ENCODE measurements around the gene PJA1.

PJA1 gene

GRCh38 chrX:69163936-69164741 lies 1.1 kb downstream of the PJA1 start:
- no peak for DNase-seq (ENCODE audit: low spot score)

DNA sequence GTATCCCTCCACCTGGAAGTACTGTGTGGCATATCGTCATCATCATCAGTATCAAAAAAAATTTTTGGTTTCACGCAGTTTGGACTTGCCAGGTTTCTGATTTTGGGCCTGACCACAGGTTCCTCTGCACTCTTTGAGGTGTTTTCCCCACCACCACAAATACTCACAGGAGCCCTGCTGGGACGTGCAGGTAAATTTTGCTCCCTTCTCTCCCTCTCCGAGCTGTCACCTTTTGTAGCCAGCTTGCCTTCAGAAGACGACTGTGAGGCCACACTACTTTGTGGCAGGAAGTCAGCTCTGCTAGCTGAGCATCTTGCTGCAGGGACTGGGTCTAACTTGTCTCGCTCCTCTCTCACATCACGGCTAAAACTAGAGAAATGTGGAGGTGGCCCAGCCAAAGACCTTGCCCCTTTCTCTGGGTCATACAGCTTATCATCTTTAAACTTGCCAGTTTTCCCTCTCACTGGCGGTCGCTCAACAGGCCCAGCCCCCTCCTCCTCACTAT lies 2.8 kb downstream of the PJA1 start:
- no peak for DNase-seq (ENCODE audit: low spot score)

DNA sequence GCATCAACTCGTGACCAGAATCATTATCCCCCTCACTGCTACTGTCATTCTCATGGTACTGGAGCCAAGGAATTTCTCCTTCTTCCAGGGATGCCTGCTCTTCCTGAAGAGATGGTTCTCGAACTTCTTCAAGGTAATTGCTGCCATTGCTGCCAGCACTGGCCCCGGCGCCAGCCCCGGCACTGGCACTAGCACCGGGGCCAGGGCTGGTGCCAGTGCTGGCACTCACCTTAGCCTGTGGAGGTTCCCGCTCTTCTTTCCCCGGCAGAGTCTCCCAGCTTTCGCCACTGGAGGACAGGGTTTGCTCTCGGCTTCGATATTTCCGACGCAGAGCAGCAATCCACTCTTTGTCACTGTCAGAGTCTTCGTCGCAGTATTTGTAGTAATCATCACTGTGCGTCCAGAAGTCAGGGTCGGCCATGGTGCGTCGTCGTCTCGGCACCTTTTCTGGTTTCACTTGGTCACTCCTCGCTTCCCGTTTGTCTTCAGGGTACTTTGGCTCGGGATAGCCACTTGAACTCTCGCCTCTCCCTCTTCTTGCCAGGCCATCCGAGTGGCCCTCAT lies 3.4 kb downstream of the PJA1 start:
- no peak for DNase-seq (ENCODE audit: low spot score)

- DNase-seq (ENCODE audit: low spot score), result no peak
Measured at GRCh38 chrX:69161371-69161770, 3.9 kb downstream of the PJA1 start.

- DNase-seq (ENCODE audit: low spot score), result no peak
Measured at GRCh38 chrX:69158166-69158980, 6.9 kb downstream of the PJA1 start.

- DNase-seq (ENCODE audit: low spot score), result peak; percentile 19
Measured at GRCh38 chrX:69156638-69157037, 8.6 kb downstream of the PJA1 start.

- DNase-seq (ENCODE audit: low spot score), result peak; percentile 37
Measured at GRCh38 chrX:69155786-69156520, 9.3 kb downstream of the PJA1 start.

DNA sequence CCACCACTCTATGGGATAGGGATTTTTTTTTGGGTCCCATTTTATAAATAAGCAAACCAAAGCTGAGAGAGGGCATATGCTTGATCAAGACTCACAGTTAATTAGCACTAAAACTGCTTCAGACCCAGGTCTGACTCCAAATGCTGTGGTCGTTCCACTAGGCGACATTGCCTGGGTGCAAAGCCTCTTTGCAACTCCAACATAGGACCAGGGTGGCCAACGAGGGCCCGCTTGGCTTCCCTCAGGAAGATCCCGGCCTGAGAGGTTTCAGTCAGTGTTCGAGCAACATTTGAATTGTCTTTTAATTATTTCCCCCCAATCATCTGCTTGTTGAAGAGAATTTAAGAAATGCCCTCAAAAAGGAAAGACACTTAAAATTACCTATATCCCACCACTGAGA lies 11.2 kb downstream of the PJA1 start:
- no peak for DNase-seq (ENCODE audit: low spot score)

DNA sequence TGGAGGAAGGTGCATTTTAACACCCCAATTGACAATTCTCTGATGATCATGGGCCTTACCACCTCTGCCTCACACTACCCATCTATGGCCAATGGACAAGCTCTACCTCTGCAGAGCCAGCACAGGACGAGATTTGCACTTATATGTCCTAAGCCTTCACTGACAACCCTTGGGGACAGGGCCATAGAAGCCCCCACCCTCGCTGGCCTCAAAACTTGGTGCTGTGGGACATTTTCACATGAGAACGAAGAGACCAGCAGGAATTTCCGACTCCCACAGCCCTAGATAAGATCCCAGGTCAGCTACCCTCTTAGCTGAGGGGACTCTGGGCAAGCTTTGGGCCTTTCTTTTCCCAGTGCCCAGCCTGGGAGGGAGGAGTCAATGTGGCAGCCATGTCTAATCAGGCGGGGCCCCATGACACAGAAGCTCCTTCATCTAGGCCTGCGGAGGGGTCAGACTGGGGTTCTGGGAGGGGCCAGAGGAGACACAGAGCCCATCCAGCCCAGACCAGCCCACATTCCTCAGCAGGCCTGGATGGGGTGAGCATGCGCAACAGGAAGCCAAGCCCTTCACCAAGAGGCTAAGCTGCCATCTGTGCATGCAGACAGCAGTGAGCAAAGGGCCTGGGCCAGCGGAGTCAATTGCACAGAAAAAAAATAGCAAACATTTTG lies 12.1 kb downstream of the PJA1 start:
- peak; percentile 83 for DNase-seq (ENCODE audit: low spot score)

GRCh38 chrX:69152417-69152841 lies 12.8 kb downstream of the PJA1 start:
- DNase-seq (ENCODE audit: low spot score), result no peak

DNA sequence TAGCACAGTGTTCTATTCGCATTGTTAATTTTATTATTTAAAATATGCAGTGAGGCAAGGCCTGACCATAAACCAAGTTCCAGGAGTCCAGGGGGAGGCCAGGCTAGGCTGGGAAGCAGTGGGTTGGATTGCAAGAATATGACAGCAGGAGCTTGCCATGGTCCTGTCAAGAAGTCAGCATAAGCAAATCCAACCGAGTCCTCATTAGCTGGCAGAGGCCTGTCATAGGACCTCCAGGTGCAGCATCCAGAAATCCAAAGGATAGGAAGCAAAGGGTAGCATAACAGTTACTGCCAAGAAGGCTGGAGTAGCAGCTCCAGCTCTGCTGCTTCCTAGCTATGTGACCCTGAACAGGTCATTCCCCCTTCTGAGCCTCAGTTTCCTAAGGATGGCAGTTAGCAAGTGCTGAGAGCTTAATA lies 13.4 kb downstream of the PJA1 start:
- no peak for DNase-seq (ENCODE audit: low spot score)

GRCh38 chrX:69150281-69150960 lies 14.8 kb downstream of the PJA1 start:
- peak; percentile 48 for DNase-seq (ENCODE audit: low spot score)

GRCh38 chrX:69149466-69150280 lies 15.6 kb downstream of the PJA1 start:
- DNase-seq (ENCODE audit: low spot score), result peak; percentile 80

GRCh38 chrX:69148946-69149345 lies 16.3 kb downstream of the PJA1 start:
- DNase-seq (ENCODE audit: low spot score), result peak; percentile 24

- no peak for DNase-seq (ENCODE audit: low spot score)
Measured at GRCh38 chrX:69146739-69147138, 18.5 kb downstream of the PJA1 start.

DNA sequence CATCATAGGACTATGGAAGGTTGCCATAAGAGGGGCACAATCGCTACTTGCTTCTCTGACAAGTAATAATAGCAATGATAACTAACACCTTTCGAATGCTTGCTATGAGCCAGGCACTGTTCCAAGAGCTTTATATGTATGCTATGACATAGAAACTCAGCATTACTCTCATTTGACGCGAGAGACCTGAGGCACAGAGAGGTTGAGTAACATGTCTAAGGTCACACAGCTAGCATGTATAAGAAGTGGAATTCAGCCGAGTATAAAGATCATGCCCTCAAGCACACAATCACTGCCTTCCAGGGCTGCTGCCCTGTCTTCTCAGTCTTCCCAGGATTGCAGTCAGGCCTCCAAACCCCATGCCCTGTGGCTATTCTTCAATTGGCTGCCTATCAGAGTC lies 19.5 kb downstream of the PJA1 start:
- DNase-seq (ENCODE audit: low spot score), result peak; percentile 11

DNA sequence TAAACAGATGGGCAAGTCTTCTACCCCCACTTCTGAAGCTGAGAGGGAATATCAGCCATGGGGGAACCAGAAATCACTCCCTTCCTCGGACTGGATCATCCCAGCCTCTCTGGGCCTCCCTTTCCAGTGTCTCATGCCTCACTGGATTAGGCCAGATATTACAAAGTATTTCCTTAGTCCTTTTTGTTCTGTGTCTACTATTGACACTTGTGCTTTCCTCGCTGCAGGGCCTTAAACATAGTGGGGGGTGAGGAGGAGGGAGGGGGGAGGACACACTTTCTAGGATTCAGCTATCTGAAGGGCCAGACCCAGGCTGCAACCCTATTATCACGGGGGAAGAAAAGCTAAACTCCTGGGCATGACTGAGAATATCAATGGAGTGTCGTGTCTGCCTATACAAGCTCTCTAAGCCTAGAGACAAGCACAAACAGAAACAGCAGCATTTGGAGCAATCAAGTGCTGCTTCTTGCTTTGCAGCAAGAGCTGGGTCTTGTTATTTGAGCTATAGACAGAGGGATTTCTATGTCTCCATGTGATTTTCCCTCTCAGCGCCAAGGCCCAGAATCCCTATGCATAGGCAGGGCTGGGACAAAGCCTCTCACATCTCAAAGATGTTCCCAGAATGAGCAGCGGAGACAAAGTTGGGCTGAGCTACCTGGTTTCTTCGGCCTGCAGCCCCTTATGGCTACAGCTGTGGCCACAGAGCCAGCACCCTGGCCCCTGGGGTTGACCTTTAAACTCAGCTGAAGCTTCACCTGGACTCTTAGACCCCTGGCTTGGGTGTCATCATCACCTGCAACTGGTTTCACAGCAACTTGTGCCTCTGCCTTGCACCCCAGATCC lies 20.2 kb downstream of the PJA1 start:
- DNase-seq (ENCODE audit: low spot score), result no peak

DNA sequence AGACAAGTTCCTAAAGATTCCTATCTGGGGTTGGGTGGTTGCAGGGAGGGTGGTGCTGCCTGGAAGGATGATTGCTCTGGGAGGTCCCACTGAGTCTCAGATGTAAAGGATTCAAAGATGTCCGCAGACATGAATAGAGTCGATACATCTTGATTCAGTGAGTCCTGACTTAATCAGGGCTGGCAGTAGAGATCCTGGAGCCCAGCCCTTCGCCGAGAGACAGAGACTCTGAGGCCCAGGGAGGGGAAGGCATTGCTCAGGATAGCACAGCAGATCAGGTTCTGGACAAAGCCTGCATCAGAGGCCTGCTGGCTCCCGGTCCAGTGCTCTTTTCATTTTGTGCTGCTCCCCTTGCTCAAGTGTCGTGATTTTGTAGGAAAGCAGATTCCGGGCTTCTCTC lies 21.7 kb downstream of the PJA1 start:
- DNase-seq (ENCODE audit: low spot score), result no peak

All from ecto neural progenitor cell (in vitro differentiated cells).